ENCODE results near the gene COL20A1.
"Not testable (repeated sequence)": the region's sequence is repeated elsewhere in the genome, so short reads cannot be mapped to it uniquely, and the experiment has no call there.

The COL20A1 gene

DNA sequence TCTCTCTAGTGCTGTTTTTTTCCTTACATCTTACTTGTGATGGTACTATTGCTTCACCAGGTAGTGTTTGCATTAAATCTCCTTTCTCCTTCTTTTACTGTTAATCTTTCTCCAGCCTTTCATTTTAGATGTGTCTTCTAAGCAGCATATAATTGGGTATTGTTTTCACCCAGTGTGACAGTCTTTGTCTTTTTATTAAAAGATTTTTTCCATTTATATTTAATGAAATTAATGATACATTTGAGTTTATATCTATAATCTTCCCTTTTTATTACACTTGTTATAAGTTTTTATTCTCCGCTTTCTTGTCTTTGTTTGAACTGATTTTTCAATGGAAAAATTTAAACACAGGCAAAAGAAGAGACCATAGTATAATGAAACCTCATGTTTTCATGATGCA, 8.7 kb downstream of the COL20A1 start:
- TF ChIP-seq, protein P1, sequence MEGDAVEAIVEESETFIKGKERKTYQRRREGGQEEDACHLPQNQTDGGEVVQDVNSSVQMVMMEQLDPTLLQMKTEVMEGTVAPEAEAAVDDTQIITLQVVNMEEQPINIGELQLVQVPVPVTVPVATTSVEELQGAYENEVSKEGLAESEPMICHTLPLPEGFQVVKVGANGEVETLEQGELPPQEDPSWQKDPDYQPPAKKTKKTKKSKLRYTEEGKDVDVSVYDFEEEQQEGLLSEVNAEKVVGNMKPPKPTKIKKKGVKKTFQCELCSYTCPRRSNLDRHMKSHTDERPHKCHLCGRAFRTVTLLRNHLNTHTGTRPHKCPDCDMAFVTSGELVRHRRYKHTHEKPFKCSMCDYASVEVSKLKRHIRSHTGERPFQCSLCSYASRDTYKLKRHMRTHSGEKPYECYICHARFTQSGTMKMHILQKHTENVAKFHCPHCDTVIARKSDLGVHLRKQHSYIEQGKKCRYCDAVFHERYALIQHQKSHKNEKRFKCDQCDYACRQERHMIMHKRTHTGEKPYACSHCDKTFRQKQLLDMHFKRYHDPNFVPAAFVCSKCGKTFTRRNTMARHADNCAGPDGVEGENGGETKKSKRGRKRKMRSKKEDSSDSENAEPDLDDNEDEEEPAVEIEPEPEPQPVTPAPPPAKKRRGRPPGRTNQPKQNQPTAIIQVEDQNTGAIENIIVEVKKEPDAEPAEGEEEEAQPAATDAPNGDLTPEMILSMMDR (IDR thresholded peaks at IDR 0.05; ENCODE audit: borderline replicate concordance, insufficient read depth, low read depth, low read length) = no peak

DNA sequence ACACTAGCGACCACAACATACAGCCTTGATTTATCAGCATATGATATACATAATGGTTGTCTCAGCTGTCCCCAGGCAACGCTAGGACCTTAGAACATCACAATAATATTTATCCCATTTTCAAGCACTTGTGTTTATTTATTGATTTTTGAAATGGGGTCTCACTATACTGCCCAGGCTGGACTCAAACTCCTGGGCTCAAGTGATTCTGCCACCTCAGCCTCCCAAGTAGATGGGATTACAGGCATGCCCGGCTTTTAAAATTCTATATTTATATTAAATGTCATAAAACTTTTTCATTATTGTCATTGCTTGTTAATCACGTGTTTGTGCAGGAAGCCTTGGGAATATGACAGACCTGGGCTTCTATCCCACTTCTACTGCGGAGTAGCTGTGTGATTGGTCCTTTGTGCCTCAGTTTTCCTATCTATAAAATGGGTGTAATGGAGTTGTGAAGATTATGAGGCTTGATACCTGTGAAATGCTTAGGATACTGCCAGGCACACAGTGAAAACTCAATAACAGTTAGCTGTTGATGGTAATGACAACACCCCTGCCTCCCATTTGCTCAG, 10.2 kb downstream of the COL20A1 start:
- TF ChIP-seq, protein P1 (IDR thresholded peaks at IDR 0.05; ENCODE audit: borderline replicate concordance, insufficient read depth, low read depth, low read length) = no peak

More for the DNA sequence above, 8.7 kb downstream of the COL20A1 start:
- no peak overlapping the region for H3K4me3 ChIP-seq (ENCODE audit: low read depth, low read length)

GRCh38 chr20:63305393-63305792, 12.4 kb downstream of the COL20A1 start:
- no peak overlapping the region for H3K4me3 ChIP-seq (ENCODE audit: low read depth, low read length)
- TF ChIP-seq, protein P1 (IDR thresholded peaks at IDR 0.05; ENCODE audit: borderline replicate concordance, insufficient read depth, low read depth, low read length) = no peak

More for the DNA sequence above, 10.2 kb downstream of the COL20A1 start:
- no peak overlapping the region for H3K4me3 ChIP-seq (ENCODE audit: low read depth, low read length)

GRCh38 chr20:63305933-63306672, 13.1 kb downstream of the COL20A1 start:
- not testable (repeated sequence) for H3K4me3 ChIP-seq (ENCODE audit: low read depth, low read length)

DNA sequence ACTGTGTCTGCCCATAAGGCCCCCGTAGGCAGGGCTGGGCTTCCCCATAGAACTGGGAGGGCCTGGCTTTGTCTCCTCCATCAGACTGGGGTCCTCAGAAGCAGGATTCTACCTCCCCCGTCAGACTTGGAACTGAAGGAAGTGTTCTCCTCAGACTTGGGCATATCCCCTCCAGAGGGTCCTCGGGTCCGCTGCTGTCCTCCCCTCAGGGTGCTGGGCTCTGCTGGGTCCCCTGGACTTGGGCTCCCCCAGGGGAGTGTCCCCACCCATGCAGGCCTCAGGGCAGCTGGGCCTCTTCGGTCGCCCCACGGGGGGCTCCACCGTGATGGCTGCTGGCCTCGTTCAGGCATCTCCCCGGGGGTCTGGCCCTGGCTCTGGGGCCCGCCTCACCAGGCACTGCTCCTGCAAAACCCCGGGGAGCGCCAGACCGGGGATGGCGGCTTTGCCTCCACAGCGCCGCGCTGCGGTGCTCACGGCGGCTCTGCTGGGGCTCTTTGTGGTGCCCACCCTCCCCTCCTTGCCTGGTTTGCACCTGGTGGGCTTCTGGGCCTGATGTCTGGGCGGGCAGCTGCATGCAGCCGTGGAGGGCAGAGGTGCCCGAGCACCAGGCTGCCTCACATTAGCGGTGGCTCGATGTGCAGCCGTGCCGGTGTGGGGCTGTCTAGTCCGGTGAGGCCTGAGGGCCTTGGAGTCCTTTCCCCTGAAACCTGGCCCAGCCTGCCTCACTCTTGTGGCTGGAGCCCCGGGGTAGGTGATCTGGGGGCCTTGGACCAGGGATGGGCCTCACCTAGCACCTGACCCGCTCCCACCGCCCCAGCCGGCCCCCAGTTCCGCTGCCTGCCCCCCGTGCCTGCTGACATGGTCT, 13.9 kb downstream of the COL20A1 start:
- no peak overlapping the region for H3K4me3 ChIP-seq (ENCODE audit: low read depth, low read length)
- TF ChIP-seq, protein P1 (IDR thresholded peaks at IDR 0.05; ENCODE audit: borderline replicate concordance, insufficient read depth, low read depth, low read length) = no peak

- TF ChIP-seq, protein P1 (IDR thresholded peaks at IDR 0.05; ENCODE audit: borderline replicate concordance, insufficient read depth, low read depth, low read length) = no peak
- H3K4me3 ChIP-seq (ENCODE audit: low read depth, low read length) = no peak overlapping the region
Observed at GRCh38 chr20:63307538-63308217, 14.7 kb downstream of the COL20A1 start.

All from GM12875 (cell line).